Transverse colon (tissue), 4 donors: ENCODE measurements around the gene ZNF396.

Experiments
- EP300 ChIP-seq: sonication (generic); formaldehyde crosslinking; IDR thresholded peaks from one replicate; pipeline ENCODE4 v1.6.1; 2017; ENCODE audit warnings: antibody characterized with exemption, low read depth
- POLR2A ChIP-seq: fragments of 450-650 bp; IDR thresholded peaks from one replicate; pipeline ENCODE4 v1.6.1; 2016; ENCODE audit warnings: antibody characterized with exemption, mild to moderate bottlenecking, moderate library complexity
- POLR2AphosphoS5 ChIP-seq, 3 donors: sonication (generic); formaldehyde crosslinking; IDR thresholded peaks; one replicate each; pipeline ENCODE4 v1.6.1; 2016; ENCODE audit warnings: antibody characterized with exemption in 3 of 3
- TF ChIP-seq, protein P1 (sequence below), 5 experiments: fragments of 200-600 bp in 3 of 5; fragments of 450-650 bp in 2 of 5; sonication (generic) in 3 of 5; IDR thresholded peaks; 1 replicate in 2 of 5; 2 replicates in 3 of 5; pipeline ENCODE4 v1.5.1; 2016 to 2017; ENCODE audit warnings: antibody characterized with exemption in 5 of 5, inconsistent platforms in 3 of 5, mild to moderate bottlenecking in 2 of 5, moderate library complexity in 1 of 5

DNA sequence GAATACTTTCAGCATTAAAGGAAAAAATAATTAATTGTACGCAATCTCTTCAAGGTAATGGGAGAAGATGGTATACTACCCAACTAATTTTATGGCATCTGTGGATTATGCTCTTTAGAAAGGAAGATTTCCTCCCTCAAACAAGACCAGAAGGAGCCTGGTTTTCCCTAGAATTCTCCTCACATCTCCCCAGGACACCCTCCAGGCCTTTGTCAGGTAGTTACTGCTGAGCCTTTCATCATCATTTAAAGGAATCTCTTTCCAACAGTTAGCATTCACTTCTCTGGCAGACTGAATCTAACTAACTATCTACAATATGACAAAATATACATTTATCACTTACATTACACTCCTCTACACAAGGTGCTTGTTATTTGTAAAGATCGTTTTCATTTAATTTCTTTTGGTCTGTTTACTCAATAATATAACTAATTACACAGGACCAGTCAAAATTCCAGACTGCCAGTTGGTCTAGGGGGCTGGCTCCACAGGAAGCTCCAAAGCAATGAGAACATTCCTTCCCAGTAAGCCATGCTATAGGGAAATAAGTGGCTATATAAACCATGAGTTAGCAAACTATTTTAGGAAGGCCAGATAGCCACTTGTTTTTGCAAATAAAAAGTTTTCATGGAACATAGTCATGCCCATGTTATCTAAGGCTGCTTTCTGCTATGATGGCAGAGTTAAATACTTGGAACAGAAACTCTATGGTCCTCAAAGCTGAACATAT, 52.0 kb downstream of the ZNF396 start:
- TF ChIP-seq, protein P1, sequence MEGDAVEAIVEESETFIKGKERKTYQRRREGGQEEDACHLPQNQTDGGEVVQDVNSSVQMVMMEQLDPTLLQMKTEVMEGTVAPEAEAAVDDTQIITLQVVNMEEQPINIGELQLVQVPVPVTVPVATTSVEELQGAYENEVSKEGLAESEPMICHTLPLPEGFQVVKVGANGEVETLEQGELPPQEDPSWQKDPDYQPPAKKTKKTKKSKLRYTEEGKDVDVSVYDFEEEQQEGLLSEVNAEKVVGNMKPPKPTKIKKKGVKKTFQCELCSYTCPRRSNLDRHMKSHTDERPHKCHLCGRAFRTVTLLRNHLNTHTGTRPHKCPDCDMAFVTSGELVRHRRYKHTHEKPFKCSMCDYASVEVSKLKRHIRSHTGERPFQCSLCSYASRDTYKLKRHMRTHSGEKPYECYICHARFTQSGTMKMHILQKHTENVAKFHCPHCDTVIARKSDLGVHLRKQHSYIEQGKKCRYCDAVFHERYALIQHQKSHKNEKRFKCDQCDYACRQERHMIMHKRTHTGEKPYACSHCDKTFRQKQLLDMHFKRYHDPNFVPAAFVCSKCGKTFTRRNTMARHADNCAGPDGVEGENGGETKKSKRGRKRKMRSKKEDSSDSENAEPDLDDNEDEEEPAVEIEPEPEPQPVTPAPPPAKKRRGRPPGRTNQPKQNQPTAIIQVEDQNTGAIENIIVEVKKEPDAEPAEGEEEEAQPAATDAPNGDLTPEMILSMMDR (IDR thresholded peaks at IDR 0.05) = no peak
- TF ChIP-seq POLR2AphosphoS5 (IDR thresholded peaks at IDR 0.05) = no peak
- TF ChIP-seq POLR2A = no peak
- TF ChIP-seq EP300 = no peak
